CD14-positive monocyte (primary cell): ENCODE measurements around the gene NTM. TPM values are rescaled to one million over a fixed set of nuclear protein-coding genes. Genes with fewer than 3 reads are reported as not detected.

ENCODE experiments used
- DNase-seq, 3 donors: peaks; one replicate each; pipeline ENCODE4 v3.0.0-alpha.2; 2011 to 2022
- H2AFZ ChIP-seq: 2 replicates; pipeline ENCODE4 v1.6.0; 2012; ENCODE audit warnings: mild to moderate bottlenecking, low read depth, low read length, inconsistent platforms; ENCODE audit not compliant: insufficient read depth, poor library complexity, severe bottlenecking
- H3K27ac ChIP-seq, 2 donors: 1 replicate in 1 of 2; 2 replicates in 1 of 2; pipeline ENCODE4 v1.5.1; 2012 to 2013; ENCODE audit warnings: low read length in 2 of 2, control low read depth in 1 of 2, inconsistent platforms in 1 of 2, low read depth in 1 of 2, mild to moderate bottlenecking in 1 of 2
- H3K27me3 ChIP-seq, 2 donors: one replicate each; pipeline versions ENCODE4 v1.6.0 to v1.6.1; 2011 to 2013; ENCODE audit warnings: low read length in 2 of 2; ENCODE audit not compliant: control insufficient read depth in 2 of 2, insufficient read depth in 2 of 2
- H3K36me3 ChIP-seq, 2 donors: replicated peaks in 1 of 2; 1 replicate in 1 of 2; 2 replicates in 1 of 2; pipeline versions ENCODE4 v1.5.1 to v1.6.1; 2012 to 2013; ENCODE audit warnings: low read length in 2 of 2, control low read depth in 1 of 2, inconsistent platforms in 1 of 2, mild to moderate bottlenecking in 1 of 2; ENCODE audit not compliant: insufficient read depth in 2 of 2, control insufficient read depth in 1 of 2
- H3K4me1 ChIP-seq, 2 donors: 1 replicate in 1 of 2; 2 replicates in 1 of 2; pipeline versions ENCODE4 v1.5.1 to v1.6.1; 2012 to 2013; ENCODE audit warnings: low read length in 2 of 2, control low read depth in 1 of 2, inconsistent platforms in 1 of 2, mild to moderate bottlenecking in 1 of 2, moderate library complexity in 1 of 2; ENCODE audit not compliant: insufficient read depth in 2 of 2, control insufficient read depth in 1 of 2
- H3K4me2 ChIP-seq: replicated peaks from 2 replicates; pipeline ENCODE3; 2012; ENCODE audit warnings: low read length, moderate library complexity, mild to moderate bottlenecking; ENCODE audit not compliant: poor library complexity, severe bottlenecking; ENCODE audit errors: extremely low read depth
- H3K4me3 ChIP-seq, 3 experiments: fragments of 200-600 bp in 1 of 3; sonication (generic) in 1 of 3; replicated peaks in 1 of 3; 1 replicate in 2 of 3; 2 replicates in 1 of 3; pipeline ENCODE4 v1.5.1; 2011 to 2013; ENCODE audit warnings: low read length in 3 of 3, mild to moderate bottlenecking in 3 of 3, control low read depth in 2 of 3, low read depth in 2 of 3, inconsistent platforms in 1 of 3, moderate library complexity in 1 of 3
- H3K79me2 ChIP-seq: 2 replicates; pipeline ENCODE4 v1.6.0; 2012; ENCODE audit warnings: mild to moderate bottlenecking, control low read depth, inconsistent platforms, low read length, moderate library complexity; ENCODE audit not compliant: insufficient read depth
- H3K9ac ChIP-seq: 2 replicates; pipeline ENCODE4 v1.6.0; 2017; ENCODE audit warnings: low read length, mild to moderate bottlenecking; ENCODE audit not compliant: insufficient read depth, poor library complexity, severe bottlenecking
- H3K9me3 ChIP-seq, 2 donors: replicated peaks in 1 of 2; 1 replicate in 1 of 2; 2 replicates in 1 of 2; pipeline versions ENCODE4 v1.5.1 to v1.6.1; 2012 to 2013; ENCODE audit warnings: low read length in 2 of 2, control low read depth in 1 of 2; ENCODE audit not compliant: control insufficient read depth in 1 of 2, insufficient read depth in 1 of 2
- H4K20me1 ChIP-seq: 2 replicates; pipeline ENCODE4 v1.6.0; 2012; ENCODE audit warnings: mild to moderate bottlenecking, low read length, control low read depth, moderate library complexity; ENCODE audit not compliant: insufficient read depth
- H3K27ac Mint-ChIP-seq, 7 donors: one replicate each; pipeline ENCODE4 v1.8.0; 2020; ENCODE audit warnings: mild to moderate bottlenecking in 7 of 7, mixed read lengths in 7 of 7, moderate library complexity in 6 of 7, inconsistent platforms in 2 of 7
- H3K27me3 Mint-ChIP-seq, 3 donors: one replicate each; pipeline ENCODE4 v1.8.0; 2021 to 2022; ENCODE audit warnings: low read depth in 3 of 3, mild to moderate bottlenecking in 3 of 3, mixed read lengths in 3 of 3, moderate library complexity in 3 of 3, inconsistent platforms in 1 of 3
- H3K36me3 Mint-ChIP-seq, 2 donors: one replicate each; pipeline ENCODE4 v1.8.0; 2020; ENCODE audit warnings: mixed read lengths in 2 of 2, inconsistent platforms in 1 of 2, mild to moderate bottlenecking in 1 of 2
- H3K4me1 Mint-ChIP-seq: one replicate; pipeline ENCODE4 v1.8.0; 2020; ENCODE audit warnings: mild to moderate bottlenecking, mixed read lengths
- H3K4me3 Mint-ChIP-seq, 2 donors: one replicate each; pipeline ENCODE4 v1.8.0; 2020; ENCODE audit warnings: mild to moderate bottlenecking in 2 of 2, mixed read lengths in 2 of 2, moderate library complexity in 1 of 2
- H3K9me3 Mint-ChIP-seq, 7 donors: one replicate each; pipeline ENCODE4 v1.8.0; 2020 to 2022; ENCODE audit warnings: mixed read lengths in 7 of 7, mild to moderate bottlenecking in 6 of 7, moderate library complexity in 6 of 7, inconsistent platforms in 2 of 7
- CTCF ChIP-seq: fragments of 200-600 bp; IDR thresholded peaks from one replicate; pipeline ENCODE4 v1.8.0; 2022; ENCODE audit warnings: antibody characterized with exemption, mild to moderate bottlenecking
- WGBS: methylation state at CpG from one replicate; pipeline ENCODE4 v1.1.5; 2013; ENCODE audit warnings: missing lambda C conversion rate; ENCODE audit not compliant: insufficient coverage; 5-methylcytosine and 5-hydroxymethylcytosine counted together
- intact Hi-C, 2 donors: fragments of 100-400 bp; cut with micrococcal nuclease; formaldehyde crosslinking; loops; one replicate each; pipeline versions ENCODE4 v1.15.0 to v1.15.1; 2023
- polyA plus RNA-seq, 3 donors: library from polyadenylated mRNA; depleted of rRNA in 1 of 3; unstranded in 2 of 3; stranded (reverse) in 1 of 3; fragments of 300-500 nt in 2 of 3; fragments of >200 nt in 1 of 3; fragmentation: Illumina TruSeq in 2 of 3; gene quantifications; 1 replicate in 2 of 3; 2 replicates in 1 of 3; pipeline ENCODE4 v1.2.3, GENCODE V29; 2012 to 2021

The NTM gene
- polyA plus RNA-seq, 3 donors, result not detected

- Histone ChIP-seq H4K20me1 (no peaks in the 10 kb centered on the region), H3K27me3 (peaks cover 0 to 19% of the 10 kb centered on the region in 2 donors), H3K36me3 (no peaks in the 10 kb centered on the region), H2AFZ (no peak overlapping the region), H3K4me3 (no peak overlapping the region), H3K9me3 (no peaks in the 10 kb centered on the region), H3K9ac (no peak overlapping the region), H3K27ac (no peak overlapping the region), H3K4me2 (no peak overlapping the region), H3K79me2 (no peaks in the 10 kb centered on the region), H3K4me1 (no peaks in the 10 kb centered on the region)
- 52% methylated on average over 7 of the region's 10 CpGs for WGBS
- H3K36me3 Mint-ChIP-seq, result no peaks in the 10 kb centered on the region
- peaks cover 0 to 2% (median 0%) of the 10 kb centered on the region in 7 donors for H3K9me3 Mint-ChIP-seq
- no peaks in the 10 kb centered on the region for H3K4me1 Mint-ChIP-seq
- no peak overlapping the region for H3K27ac Mint-ChIP-seq
- intact Hi-C loops, result no loop called here
- no peak overlapping the region for H3K4me3 Mint-ChIP-seq
- peaks cover 18 to 32% (median 19%) of the 10 kb centered on the region in 3 donors for H3K27me3 Mint-ChIP-seq
- no peak for DNase-seq
- TF ChIP-seq CTCF, result no peak
Measured at GRCh38 chr11:131467645-131468394, 97.4 kb downstream of the NTM start.

- Histone ChIP-seq H3K4me2 (no peak overlapping the region), H2AFZ (no peak overlapping the region), H3K27me3 (peaks cover 0 to 14% of the 10 kb centered on the region in 2 donors), H3K9ac (no peak overlapping the region), H3K79me2 (no peaks in the 10 kb centered on the region), H3K9me3 (no peaks in the 10 kb centered on the region), H3K4me3 (no peak overlapping the region), H4K20me1 (no peaks in the 10 kb centered on the region), H3K36me3 (no peaks in the 10 kb centered on the region), H3K27ac (no peak overlapping the region), H3K4me1 (no peaks in the 10 kb centered on the region)
- Mint-ChIP-seq H3K4me3 (no peak overlapping the region), H3K9me3 (peaks cover 0 to 2% (median 0%) of the 10 kb centered on the region in 7 donors), H3K36me3 (no peaks in the 10 kb centered on the region), H3K27ac (no peak overlapping the region), H3K27me3 (peaks cover 13 to 26% (median 17%) of the 10 kb centered on the region in 3 donors), H3K4me1 (no peaks in the 10 kb centered on the region)
- no peak for TF ChIP-seq CTCF
- WGBS, result 38% methylated on average over 1 of the region's 2 CpGs
- intact Hi-C loops, result no loop called here
- DNase-seq, result no peak
Measured at GRCh38 chr11:131468565-131468964, 98.2 kb downstream of the NTM start.
